HG02571 (cell line): Measurements from ENCODE around the gene CD8B.

Experiments used
- ATAC-seq: cut with Tn5 transposase; IDR thresholded peaks from one replicate; pipeline ENCODE4 v1.9.1; 2021; ENCODE audit warnings: mild to moderate bottlenecking, moderate library complexity; ENCODE audit not compliant: unreplicated experiment

Gene CD8B

DNA sequence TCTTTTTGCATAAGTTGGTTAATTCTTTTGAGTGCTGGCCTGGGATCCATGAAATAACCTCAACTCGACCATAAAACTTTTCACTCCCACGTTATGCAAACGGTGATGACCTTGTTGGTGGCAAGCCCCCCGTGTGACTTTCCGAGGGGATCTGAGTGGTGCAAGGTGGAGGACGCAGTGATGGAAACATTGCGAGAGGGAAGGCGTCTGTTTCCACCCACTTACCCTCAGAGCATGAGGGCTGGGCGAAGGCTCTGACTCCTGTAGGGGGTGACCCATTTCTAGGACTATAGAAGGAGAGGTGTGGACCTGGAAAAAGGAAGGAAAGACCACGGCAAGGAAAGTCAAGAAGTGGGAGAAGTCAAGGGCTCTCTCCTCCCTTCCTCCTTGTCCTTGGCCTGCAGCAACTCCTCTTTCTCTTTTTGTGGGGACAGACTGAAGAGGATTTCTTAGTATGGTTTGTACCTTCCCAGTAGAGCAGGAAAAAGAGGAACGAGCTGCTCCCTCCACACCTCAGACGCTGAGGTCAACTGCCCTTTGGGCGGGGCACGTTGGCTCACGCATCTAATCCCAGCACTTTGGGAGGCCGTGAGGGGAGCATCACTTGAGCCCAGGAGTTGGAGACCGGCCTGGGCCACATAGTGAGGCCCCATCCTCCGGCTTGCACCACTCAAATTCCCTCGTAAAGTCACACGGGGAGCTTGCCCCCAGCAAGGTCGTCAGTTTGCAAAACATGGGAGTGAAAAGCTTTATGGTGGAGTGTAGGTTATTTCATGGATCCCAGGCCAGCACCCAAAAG lies 55.4 kb downstream of the CD8B start:
- no peak for ATAC-seq

DNA sequence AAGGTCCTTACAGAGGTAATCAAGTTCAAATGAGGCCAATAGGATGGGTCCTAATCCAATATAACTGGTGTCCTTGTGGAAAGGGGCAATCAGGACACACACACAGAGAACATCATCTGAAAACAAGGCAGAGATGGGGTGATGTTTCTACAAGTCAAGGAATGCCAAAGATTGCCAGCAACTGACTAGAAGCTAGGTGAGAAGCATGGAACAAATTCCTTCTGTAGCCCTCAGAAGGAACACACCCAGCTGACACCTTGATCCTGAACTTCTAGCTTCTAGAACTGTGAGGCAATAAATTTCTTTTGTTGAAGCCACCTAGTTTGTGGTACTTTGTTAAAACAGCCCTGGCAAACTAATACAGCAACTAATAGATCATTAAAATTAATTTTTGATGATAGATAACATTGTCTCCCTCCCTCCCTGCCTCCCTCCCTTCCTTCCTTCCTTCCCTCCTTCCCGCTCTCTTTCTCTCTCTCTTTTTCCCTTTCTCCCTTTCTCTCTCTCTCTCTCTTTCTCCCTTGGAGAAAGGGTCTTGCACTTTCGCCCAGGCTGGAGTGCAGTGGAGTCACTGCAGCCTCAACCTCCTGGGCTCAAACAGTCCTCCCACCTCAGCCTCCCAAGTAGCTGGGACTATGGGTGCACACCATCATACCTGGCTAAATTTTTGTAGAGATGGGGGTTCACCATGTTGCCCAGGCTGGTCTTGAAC lies 60.7 kb downstream of the CD8B start:
- no peak for ATAC-seq

DNA sequence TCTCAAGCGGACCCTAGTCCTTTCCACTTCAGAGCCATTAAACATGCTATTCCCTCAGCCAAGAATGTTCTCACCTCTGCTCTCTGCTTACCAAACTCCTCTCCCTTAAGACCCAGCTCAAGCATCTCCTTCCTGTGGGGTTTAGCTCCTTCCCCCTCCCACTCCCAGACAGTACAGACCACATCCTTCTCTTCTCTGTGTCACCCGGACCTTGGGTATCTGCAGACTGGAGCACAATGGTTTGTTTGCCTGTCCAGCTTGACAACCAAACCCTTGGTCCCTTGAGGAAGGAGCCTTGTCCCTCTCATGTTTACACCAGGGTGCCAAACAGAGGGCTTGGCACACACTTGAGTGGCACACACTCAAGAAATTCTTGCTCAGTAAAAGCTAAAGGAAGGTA lies 66.8 kb downstream of the CD8B start:
- no peak for ATAC-seq

DNA sequence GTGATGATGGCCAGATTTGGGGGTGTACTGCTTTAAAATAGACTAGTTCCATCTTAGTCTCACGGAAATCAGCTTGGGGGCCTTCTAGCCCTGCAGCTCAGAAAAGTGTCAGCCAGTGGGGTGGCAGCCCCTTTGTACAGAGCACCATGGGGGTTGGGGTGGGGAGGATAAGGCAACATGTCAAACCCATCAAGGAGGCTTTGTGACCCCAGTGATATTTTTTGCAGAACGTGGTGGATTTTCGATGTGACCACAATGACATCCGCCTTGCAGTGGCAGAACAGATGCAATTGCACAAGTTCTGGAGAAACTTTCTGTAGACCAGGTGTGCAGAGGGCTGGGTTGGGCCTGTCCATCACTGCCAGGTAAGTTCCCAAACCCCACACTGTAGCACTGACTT lies 67.9 kb downstream of the CD8B start:
- ATAC-seq: no peak

DNA sequence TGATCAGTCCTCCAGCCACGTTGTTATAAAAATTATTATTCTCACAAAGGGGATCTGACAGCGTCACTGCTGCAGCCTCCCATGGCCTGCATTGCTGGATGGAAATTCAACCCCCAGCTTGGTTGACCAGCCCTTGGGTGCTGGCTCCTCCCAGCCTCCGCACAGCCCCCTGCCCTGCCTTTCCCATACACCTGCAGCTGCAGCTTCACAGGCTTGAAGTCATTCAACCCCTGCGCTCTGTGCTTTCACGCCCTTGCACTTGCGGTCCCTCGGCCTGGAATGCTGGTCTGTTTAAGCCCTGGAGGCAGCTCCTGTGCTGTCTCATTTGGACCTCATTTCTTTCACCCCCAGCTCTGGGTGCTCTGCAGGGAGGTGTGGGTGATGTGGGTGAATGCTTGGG lies 70.1 kb downstream of the CD8B start:
- ATAC-seq: no peak

DNA sequence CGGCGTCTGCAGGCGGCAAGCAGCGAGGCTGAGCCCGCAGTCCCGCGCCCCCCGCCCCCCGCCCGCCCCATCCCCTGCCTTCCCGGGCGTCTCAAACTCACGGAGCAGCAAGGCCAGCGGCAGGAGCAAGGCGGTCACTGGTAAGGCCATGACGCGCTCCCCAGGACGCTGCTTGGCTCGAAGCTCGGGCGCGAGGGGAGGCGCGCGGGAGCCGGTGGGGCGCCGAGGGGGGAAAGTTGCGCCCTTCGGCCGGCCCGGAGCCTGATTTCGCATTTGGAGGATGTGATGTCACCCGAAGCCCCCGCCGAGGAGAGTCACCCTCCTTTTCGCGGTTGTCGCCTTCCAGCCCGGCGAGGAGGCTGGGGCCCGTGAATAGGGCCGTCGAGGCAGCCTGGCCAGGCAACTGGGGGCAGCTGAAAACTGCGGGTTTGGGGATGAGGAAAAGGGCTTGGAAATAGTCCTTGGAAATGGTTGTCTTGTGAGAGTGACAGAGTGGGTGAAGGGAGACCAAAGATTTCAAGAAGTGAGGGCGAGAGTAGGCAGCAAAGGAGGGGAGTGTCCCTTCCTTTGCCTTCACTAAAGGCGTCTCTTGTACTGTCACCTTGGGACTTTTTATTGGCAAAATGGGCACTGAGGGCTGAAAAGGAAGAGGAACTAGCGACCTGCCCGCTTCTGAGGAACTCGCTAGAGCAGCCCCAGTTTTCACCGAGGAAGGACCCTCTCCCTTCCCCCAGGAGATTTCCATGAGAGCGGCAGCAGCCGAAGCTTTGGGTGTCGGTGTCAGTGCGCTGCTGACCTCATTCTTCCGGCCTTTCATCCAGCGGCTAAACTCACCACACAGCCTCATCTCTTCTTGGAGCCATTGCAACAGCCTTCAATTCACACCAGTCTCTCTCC lies 70.8 kb downstream of the CD8B start, which contains the start of gene CD8A:
Gene CD8A (minus strand): TSS at position 238 of the 897 bp plus-strand sequence. CDS start 88 bp downstream, at position 150.
- no peak for ATAC-seq

DNA sequence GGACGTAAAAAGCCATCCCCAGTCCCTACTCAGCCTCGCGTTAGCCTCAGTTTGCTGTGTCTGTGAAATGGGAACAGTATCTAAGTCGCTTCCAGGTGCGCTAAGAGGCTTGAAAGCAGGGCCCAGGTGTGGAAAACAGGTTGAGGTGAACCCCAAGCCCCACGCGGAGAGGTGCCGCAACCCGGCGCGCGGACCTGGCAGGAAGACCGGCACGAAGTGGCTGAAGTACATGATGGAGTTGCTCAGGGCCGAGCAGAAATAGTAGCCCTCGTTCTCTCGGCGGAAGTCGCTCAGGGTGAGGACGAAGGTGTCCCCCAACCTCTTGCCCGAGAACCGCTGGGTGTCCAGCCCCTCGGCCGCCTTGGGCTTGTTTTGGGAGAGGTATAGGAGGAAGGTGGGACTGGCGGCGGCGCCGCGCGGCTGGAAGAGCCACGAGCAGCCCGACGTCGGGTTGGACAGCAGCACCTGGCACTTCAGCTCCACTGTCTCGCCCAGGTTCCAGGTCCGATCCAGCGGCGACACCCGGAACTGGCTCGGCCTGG lies 71.5 kb downstream of the CD8B start:
- no peak for ATAC-seq

DNA sequence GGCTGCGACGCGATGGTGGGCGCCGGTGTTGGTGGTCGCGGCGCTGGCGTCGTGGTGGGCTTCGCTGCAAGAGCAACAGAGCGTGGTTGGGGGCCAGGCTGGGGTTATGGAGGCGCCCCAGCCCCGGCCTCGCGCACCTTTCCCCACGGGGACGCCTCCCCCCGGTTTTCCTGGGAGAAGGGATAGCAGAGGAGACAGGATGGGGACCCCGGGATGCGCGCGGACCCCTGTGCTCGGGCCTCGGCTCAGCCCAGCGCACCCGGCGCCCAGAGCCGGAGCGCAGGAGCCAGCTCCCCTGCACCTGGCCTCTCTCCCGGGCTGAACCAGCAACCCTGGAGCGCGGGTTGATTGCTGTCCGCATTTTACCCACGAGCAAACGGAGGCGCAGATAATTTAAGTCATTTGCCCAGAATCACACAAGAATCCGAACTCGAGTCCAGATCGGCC lies 72.0 kb downstream of the CD8B start:
- ATAC-seq: no peak

DNA sequence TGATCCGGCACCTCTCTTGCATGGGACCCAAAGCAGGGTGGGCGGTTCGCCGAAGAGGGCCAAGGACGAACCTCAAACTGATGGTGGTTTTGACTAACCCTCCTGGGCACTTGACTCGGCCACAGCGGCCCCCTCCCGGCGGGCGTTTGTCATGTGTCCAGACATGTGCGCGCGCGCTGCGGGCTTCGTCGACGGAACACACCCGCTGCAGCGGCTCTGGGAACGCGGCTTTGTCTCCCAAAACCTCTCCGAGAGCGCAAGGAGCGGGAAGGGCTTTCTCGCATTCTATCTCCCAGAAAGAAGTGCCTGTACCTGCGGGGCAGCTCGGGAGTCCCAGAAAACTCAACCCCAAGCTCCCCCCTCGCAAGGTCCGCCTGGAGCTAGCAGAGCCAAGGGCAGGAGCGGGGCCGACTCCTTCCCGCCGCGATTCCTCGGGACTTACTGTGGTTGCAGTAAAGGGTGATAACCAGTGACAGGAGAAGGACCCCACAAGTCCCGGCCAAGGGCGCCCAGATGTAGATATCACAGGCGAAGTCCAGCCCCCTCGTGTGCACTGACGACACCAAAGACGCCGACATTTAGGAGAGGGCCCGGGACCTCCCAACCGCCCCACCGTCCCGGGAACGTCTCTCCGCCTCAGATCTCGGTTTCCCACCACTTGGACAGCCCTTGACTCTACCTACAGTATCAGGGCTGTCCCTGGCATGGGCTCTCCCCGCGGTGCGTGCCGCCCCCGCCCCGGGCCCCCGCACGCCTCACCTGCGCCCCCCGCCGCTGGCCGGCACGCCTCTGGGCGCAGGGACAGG lies 72.6 kb downstream of the CD8B start:
- ATAC-seq: no peak

DNA sequence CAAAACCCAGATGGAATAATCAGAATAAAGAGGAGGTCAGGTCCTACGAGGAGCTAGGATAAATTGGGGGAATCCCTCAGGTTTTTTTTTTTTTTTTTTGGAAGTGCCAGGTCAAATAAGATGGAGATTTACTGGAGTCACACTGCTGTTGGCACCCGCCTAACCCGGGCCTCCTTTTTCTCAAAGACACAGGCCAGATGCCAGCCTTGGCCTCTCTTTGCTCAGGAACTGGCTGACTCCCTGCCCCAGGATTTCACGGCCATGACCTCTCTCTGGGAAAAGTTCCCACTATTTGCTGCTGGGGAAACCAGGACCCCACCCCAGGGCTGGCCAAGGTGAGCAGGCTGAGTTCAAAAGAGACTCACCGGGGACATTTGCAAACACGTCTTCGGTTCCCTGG lies 73.5 kb downstream of the CD8B start:
- no peak for ATAC-seq

DNA sequence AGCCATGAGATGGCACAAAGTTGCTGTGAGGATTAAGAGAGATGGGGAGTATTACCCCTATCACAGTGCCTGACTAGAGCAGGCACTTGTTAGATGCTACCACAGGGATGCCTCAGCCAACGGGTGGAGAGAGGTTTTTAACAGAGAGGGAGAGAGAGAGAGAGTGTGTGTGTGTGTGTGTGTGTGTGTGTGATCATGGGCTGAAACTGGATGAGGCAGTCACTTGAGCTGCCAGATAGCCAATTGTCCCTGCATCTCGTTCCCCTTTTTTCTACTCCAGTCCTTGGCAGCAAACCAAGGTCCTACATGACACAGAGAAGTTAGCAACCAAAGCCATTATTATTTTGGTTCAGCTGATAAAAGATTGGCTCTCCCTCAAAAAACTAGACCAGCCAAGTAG lies 74.0 kb downstream of the CD8B start:
- no peak for ATAC-seq

DNA sequence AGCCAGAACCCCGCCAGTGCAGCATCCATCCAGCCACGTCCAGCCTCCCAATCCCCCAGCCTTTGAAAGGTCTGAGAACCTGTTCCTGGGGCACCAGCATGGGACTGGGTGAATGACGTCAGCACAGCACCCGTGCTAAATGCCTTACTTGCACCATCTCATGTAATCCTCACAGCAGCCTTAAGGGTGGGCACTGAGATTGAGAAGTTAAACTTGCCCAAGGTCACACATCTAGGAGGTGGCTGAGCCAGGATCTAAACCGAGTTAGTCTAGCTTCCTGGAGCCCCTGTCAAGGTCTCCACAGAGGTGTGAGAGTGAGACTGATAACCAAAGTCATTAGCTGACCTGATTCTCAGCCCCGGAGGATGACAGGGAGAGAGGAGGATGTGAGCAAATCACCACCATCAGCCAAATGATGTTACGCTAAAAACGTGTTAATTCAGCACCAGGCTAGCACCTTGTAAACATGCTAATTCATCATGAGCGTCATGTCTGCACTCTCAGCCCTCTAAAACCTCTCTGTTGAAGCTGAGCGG lies 75.6 kb downstream of the CD8B start:
- ATAC-seq: no peak

DNA sequence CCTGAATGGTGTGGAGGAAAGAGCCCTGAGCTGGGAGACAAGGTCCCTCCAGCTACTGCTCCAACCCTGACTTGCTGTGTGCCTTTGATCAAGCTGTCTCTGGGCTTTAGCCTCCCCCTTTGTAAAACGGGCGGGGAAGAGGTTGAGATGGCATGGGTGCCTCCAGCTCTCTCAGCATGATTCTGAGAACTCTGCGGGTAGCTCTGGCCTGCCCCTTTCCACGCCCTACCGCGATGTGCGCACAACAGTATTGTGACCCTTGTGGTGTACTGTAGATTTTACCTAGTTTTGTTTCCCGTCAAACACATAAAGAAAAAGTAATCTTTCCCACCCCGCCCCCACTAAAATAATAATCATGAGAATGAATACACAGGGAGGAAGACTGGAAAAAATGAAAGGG lies 76.2 kb downstream of the CD8B start:
- ATAC-seq: no peak

DNA sequence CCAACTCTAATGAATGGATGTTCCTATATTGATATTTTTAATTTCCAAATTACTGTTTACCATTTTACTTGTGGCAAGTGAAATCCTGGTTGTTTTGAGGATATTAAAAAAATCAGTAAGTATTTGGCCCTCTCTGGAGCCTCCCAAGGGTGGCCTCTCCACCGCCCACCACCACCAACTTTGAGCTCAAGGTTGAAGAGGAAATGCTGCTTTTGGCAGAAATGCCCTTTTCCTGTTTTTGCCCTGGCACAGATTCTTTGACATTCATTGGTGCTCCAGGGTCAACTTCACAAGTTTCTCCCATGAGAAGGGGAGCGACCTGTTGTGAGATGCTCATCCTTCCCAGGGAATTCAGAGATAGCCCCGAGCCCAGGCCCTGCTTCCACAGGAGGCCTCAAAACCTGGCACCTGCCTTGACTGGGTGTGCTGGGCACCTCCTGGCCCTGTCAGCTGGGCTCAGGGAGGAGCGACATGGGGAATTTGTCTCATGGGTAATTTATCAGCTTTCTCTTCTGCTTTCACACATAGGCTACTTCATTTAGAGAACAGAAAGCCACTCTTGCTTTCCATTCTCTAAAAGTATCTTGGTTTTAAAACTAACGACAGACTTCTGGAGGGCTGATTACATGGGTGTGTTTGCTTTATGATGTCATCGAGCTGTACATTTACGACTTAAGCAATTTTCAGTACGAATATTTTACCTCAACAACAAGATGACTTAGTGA lies 77.9 kb downstream of the CD8B start:
- peak; percentile 97 for ATAC-seq

DNA sequence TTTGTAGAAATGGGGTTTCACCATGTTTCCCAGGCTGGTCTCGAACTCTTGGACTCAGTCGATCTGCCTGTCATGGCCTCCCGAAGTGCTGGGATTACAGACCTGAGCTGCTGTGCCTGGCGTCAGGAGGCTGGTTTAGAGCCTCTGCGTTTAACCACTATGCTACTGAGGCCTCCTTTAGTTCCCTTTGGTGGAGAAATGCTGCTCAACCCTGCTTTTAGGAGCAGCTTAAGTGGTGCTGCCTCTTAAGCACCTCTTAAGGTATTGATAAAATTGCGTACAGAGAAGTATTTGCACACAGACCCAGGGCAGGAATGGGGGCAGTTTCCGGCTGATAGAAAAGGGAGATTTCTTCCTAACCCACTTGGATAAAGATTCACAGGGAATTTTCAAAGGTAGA lies 78.9 kb downstream of the CD8B start:
- ATAC-seq: no peak

DNA sequence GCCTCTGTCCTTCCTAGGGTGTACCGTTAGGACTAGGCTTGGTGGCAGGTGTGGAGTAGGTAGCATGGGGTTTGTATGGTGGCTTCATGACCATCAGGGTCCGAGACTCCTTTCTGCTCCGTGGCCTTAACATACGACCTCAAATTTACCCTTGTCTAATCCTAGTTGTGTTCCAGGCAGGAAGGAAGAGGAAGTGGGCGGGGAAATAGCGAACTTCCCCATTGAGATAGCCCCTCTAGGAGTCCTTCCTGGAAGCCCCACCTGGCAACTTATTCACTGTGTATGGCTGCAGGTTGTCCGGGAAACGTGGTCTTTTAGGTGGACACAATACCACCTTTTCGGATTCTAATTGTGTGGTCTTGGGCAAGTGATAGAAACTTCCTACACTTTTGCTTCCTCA lies 80.3 kb downstream of the CD8B start:
- no peak for ATAC-seq

DNA sequence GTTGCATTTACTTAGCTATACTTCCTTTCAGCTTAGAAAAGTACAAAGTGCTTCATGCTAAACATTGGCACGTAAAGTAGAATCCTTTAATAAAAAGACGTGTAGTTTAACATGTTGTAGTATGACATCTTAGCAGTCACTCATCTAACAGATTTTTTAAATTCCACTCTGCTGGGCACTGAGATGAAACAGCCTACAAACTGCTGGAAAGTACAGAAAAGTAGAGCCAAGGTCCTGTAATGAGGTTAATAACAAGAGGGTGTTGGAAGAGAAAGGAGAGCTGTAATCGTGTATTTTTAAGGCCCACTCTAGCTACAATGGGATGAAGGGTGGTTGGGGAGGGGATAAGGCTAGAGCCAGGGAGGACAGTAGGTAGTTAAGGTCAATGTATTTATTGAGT lies 81.7 kb downstream of the CD8B start:
- no peak for ATAC-seq

DNA sequence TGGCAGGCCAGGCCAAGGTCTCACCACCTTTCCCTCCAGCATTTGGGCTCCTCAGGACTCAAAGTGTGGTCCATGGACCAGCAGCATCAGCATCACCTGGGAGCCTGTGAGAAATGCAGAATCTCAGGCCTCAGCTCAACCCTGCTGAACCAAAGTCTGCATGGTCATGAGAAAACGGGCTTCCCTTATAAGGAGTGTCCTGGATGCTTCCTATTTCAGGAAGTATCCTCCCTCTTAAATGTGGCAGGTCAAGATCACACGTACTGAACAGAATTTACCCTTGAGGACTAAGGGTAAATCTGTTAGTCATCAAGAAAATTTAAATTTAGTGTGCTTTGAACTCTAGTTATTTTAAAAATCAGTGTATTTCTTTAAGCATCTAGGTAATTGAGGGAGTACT lies 82.7 kb downstream of the CD8B start:
- no peak for ATAC-seq

DNA sequence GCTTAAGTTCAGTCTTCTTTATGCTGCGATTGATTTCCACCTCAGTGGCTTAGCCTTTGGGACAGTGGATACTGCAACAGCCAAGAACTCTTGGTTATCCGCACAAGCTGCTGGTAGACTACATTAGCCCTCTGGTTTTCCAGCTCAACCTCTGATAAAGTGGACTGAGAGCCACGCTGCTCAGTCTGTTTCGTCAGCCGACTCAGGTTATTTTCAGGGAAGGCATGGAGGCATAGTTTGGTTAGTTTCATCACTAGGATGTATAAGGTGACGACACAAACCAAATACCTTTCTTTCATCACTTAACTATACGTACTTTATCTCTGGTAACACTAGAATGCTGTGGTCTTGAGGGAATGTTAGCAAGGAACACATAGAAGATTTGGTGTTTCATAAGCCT lies 85.2 kb downstream of the CD8B start:
- ATAC-seq: no peak
